NCI-H1105 treated with DMSO at 0.1 percent for 48 hours (cell line): ENCODE measurements around the gene BICC1.

Source experiments
- DNase-seq: peaks from one replicate; lab custom pipeline; 2025; lab: John Stamatoyannopoulos, UW

Gene BICC1

DNA sequence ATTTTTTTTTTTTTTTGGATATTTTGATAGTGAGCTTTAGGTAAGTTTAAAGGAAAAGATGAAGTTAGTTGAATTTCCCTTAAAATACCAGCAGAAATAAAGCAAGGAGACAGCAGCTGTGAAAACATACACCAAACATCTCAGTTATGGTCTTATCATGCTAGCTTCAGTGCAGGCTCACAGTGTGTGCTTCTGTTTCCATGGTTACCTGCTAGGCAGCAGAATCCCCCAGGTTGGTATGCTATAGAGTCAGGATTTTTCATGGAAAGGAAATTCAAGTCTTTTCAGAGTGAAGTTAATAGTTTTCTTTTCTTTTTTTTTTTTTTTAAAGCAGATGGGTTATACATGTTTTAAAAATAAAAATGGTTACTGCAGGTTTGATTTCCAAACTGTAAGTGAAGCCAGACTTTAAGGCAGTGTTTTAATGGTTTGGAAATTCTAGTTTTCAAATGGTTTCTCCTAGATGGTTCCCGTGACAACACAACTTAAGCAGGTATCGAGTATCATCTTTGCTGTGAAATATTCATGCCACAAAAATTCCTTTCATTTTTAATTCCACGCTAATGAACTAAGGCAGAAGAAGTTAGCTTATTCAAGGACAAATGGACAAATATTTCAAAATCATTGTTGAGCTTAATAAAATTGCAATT lies 230.9 kb downstream of the BICC1 start:
- peak; percentile 20 for DNase-seq

GRCh38 chr10:58746474-58747185 lies 234.0 kb downstream of the BICC1 start:
- DNase-seq, result no peak

GRCh38 chr10:58747687-58748086 lies 235.0 kb downstream of the BICC1 start:
- no peak for DNase-seq

DNA sequence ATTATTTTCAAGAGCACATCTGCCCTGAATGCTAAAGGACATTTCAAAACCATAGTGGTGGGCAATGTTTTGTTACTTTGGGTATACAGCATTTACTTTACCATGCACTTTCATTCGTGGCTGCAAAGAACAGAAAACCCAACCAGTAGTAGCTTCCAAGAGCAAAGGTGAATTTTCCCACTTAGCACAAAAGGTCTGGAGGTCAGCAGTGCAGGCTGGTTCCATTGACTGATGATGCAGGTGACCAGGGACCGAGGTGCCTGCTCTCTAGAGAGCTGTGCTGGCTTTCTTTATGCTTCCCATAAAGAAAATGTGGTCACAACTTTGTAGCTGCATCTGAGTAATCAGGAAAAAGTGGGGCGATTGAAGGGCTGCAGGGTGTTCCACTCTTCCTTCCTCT lies 240.0 kb downstream of the BICC1 start:
- DNase-seq, result no peak

- DNase-seq, result no peak
These were observed 240.8 kb downstream of the BICC1 start for GRCh38 chr10:58753425-58753824.

- no peak for DNase-seq
These were observed 242.0 kb downstream of the BICC1 start for GRCh38 chr10:58754469-58755339.

GRCh38 chr10:58755340-58755610 lies 242.6 kb downstream of the BICC1 start:
- no peak for DNase-seq

DNA sequence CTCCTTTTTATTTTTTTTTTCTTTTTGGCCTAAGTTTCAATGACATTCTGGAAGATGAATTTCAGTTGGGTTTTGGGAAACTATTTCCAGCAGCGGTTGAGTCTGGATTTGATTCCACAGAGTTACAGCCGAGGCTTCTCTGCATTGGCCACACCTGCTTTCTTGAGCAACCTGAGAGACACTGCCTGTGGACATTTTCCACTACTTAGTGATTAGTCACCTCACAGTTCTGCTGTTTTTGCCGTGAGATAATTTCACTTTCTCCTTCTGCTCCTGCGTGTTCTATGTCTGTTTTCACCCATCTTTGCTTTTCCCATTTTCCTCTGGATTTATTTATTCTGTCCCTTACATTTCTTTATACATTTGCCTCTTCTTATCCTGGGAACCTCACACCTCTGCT lies 243.0 kb downstream of the BICC1 start:
- no peak for DNase-seq

GRCh38 chr10:58756130-58756719 lies 243.6 kb downstream of the BICC1 start:
- no peak for DNase-seq

GRCh38 chr10:58757352-58758065 lies 244.8 kb downstream of the BICC1 start:
- no peak for DNase-seq

DNA sequence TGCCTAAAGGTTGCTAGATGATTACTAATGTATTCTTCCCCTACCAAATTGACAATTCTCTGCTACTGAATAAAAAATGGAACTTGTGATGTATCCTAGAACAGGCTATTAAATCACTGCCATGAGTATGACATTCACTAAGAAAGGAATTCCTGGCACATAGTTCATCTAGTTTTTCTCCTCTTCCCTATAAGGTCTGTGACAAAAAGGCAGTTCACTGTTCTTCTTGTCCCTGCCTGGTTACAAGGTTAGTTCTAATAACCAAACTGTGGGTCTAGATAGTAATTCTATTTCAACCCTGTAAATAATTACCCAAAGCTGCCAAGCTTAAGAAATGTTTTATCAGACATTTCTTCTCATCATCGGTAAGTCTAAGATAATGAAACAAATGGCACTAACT lies 245.6 kb downstream of the BICC1 start:
- DNase-seq, result no peak

DNA sequence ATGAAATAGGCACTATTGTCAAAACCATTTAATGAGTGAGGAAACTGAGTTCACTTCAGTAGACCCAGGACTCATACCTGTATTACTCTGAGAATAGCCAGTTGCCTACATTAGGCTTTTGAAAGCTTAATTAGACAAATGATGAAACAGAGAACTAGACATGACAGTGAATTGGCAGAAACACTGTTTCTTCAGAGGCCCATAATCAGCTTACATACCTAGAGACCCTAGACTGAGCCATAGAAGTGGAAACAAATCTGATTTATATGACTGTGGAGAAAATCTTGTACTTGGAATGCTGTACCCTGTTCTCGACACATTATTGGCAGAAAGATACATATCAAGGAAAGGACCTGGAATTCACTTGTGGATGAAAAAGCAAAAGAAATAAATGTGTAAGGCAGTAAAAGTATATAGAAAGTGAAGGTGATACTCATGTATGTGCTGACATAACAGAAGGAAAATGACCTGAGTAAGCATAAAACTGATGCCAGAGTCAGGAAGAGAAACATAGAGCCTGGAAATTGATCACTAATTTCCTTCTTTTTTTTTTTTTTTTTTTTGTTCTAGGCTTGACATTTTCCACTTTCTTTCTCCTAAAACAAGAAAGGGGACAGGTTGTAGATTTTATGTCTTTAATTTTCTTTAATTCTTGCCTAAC lies 251.5 kb downstream of the BICC1 start:
- DNase-seq, result no peak

DNA sequence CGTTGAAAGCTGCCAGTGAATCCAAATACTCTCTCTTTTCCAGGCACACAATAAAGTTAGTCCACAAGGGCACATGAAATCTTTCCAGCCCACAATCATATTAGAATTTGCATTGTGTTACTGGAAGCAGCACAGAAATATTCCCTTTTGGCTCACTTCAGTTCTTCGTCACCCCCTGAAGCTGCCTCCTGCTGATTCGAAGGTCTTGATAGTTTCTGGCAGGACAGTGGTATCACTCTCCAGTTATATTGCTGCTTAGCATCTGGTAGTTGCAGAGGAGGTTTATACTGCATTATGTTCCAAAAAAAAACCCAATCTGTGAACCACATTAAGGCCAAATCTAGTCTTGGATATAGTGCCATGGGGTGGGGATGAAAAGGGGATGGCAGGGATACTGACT lies 253.2 kb downstream of the BICC1 start:
- DNase-seq, result no peak

GRCh38 chr10:58767652-58768051 lies 255.0 kb downstream of the BICC1 start:
- no peak for DNase-seq

GRCh38 chr10:58771863-58772262 lies 259.2 kb downstream of the BICC1 start:
- DNase-seq, result no peak

DNA sequence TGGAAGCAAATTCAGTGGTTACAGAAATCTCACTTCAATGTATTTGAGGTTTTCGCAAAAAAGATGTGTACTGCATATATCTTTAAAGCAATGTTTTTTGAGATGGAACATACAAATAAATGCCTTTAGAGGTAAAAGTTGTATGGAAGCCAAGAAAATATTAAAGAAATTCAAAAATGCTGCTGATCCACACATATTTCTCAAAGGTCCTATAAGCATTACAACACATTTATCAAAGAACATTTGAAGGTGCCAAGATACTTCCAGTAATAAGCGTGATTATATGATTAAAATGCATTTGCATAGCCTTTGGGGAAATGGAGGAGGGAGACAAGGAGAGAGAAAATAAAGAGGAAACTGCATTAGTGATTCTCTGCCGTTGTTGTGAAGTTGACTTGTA lies 260.1 kb downstream of the BICC1 start:
- DNase-seq, result no peak

DNA sequence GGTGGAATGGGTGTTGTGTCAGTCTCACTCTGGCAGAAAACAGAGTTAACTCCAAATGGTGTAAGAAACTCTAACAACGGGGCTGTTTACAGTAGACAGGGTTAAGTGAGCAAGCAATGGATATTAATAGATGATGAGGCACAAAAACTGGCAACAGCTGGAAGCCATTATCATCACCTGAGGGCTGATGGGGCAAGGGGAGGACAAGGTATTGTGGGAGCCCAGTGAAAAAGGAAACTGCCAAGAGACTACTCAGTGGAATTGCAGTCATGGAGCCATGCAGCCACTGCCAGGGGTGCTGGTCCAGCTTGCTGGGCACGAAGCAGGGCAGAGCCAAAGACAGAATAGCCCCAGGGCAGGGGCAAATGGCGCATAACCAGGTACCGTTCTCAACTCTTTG lies 260.7 kb downstream of the BICC1 start:
- no peak for DNase-seq

DNA sequence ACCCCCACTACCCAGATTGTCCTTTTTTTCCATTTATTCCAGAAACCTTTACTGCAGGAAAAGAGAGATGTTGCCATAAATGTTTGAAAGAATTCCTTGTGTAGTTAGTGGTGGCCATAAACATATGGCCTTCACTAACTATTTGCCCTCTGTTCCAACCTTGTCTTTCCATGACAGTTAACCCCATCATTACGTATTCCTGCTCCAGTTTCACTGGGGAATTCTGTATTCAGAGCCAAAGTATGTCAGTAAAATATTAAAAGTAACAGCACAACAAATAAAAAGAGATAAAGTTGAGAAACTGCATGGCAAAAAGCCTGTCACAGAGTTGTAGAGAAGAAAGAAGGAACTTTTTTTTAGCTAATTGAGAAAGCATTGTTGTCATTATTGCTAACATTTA lies 261.3 kb downstream of the BICC1 start:
- no peak for DNase-seq

GRCh38 chr10:58775960-58776567 lies 263.4 kb downstream of the BICC1 start:
- no peak for DNase-seq

- no peak for DNase-seq
These were observed 264.1 kb downstream of the BICC1 start for GRCh38 chr10:58776568-58777318.
